GM19240 (cell line): Measurements from ENCODE around the gene TRMO.
A peak's percentile ranks its signal among the peaks of the same experiment; 100 is the strongest.
"Not testable (repeated sequence)": the region's sequence is repeated elsewhere in the genome, so short reads cannot be mapped to it uniquely, and the experiment has no call there.

Source experiments
- DNase-seq: peaks from one replicate; pipeline ENCODE4 v3.0.0; 2011; ENCODE audit warnings: low spot score; ENCODE audit not compliant: insufficient read length

The TRMO gene

GRCh38 chr9:97921959-97922724 lies at the start of gene TRMO:
TSS of gene TRMO (minus strand) at chr9:97922500. CDS start at chr9:97922493, 7 bp downstream.
- DNase-seq, result peak; percentile 65

GRCh38 chr9:97970165-97970564 lies 47.9 kb upstream of the TRMO start:
- no peak for DNase-seq

- DNase-seq, result no peak
Observed at GRCh38 chr9:97969014-97969413, 46.7 kb upstream of the TRMO start.

GRCh38 chr9:97966493-97966892 lies 44.2 kb upstream of the TRMO start:
- DNase-seq, result no peak

GRCh38 chr9:97964901-97965300 lies 42.6 kb upstream of the TRMO start:
- no peak for DNase-seq

- no peak for DNase-seq
Observed at GRCh38 chr9:97963232-97963631, 40.9 kb upstream of the TRMO start.

- no peak for DNase-seq
Observed at GRCh38 chr9:97962575-97962974, 40.3 kb upstream of the TRMO start.

GRCh38 chr9:97962136-97962535 lies 39.8 kb upstream of the TRMO start:
- no peak for DNase-seq

GRCh38 chr9:97961361-97961760 lies 39.1 kb upstream of the TRMO start:
- no peak for DNase-seq

GRCh38 chr9:97960678-97961328 lies 38.5 kb upstream of the TRMO start:
- not testable (repeated sequence) for DNase-seq

- no peak for DNase-seq
Observed at GRCh38 chr9:97959585-97959984, 37.3 kb upstream of the TRMO start.

- DNase-seq, result no peak
Observed at GRCh38 chr9:97958812-97959511, 36.7 kb upstream of the TRMO start.

GRCh38 chr9:97956331-97956730 lies 34.0 kb upstream of the TRMO start:
- DNase-seq, result no peak

- peak; percentile 54 for DNase-seq
Observed at GRCh38 chr9:97954550-97954989, 32.3 kb upstream of the TRMO start.

- not testable (repeated sequence) for DNase-seq
Observed at GRCh38 chr9:97950873-97951272, 28.6 kb upstream of the TRMO start.

GRCh38 chr9:97947094-97947493 lies 24.8 kb upstream of the TRMO start:
- not testable (repeated sequence) for DNase-seq

GRCh38 chr9:97945470-97945869 lies 23.2 kb upstream of the TRMO start:
- not testable (repeated sequence) for DNase-seq

GRCh38 chr9:97944612-97945011 lies 22.3 kb upstream of the TRMO start:
- no peak for DNase-seq

- no peak for DNase-seq
Observed at GRCh38 chr9:97943308-97943855, 21.1 kb upstream of the TRMO start.

GRCh38 chr9:97941323-97941722 lies 19.0 kb upstream of the TRMO start:
- DNase-seq, result no peak

- DNase-seq, result no peak
Observed at GRCh38 chr9:97940741-97941140, 18.4 kb upstream of the TRMO start.

- no peak for DNase-seq
Observed at GRCh38 chr9:97940233-97940632, 17.9 kb upstream of the TRMO start.
